ENCODE data around the gene NUMB.

NUMB gene

GRCh38 chr14:73286598-73286997, 171.7 kb downstream of the NUMB start:
- DNase-seq = no peak

DNA sequence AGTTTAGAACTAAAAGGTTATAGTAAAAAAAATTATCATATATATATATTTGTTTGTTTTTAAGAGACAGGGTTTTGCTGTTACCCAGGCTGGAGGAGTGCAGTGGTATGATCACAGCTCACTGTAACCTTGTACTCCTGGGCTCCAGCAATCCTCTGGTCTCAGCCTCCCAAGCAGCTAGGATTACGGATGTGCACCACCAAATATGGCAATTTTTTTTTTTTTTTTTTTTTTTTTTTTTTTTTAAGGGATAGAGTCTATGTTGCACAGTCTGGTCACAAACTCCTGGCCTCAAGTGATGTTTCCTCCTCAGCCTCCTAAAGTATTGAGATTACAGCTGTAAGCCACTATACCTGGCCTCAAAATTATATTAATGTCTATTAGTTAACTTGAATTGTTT, 172.4 kb downstream of the NUMB start:
- DNase-seq = no peak

DNA sequence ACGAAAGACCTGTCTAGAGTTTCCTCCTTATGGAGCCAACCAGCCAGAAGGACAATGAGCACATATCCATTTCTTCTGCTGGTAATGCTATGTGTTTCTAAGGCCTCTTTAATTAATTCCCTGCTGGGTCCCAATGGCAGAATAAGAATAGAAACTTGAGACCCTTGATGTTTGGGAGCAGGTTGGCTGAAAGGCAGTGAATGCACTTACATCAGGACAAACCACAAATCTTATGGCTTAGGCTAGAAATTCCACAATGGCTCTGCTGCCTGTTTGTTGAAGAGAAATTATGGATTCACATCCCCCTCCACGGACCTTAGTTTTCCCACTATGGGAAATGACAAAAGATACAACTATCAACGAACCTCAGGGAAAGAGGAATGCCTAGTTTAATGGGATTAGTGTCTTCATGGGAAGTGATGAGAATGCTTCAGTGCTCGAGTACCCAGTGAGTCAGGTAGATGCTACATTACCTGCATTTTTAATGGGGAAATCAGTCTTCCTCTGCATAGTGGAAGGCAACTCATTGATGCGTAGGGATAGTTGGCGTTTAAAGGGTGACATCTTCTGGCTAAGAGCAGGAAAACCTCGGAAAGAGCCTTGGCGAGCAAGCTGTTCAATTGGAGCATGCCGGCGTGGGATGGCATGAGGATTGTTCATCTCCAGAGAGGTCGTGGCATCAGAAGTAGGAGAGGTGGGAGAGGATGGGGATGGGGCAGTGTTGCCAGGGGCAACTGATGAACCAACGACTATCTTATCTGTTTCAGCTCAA, 174.6 kb downstream of the NUMB start:
- DNase-seq = no peak

- no peak for DNase-seq
Measured at GRCh38 chr14:73280903-73281302, 177.4 kb downstream of the NUMB start.

GRCh38 chr14:73277376-73277775, 181.0 kb downstream of the NUMB start:
- DNase-seq = no peak

- DNase-seq = no peak
Measured at GRCh38 chr14:73276836-73277235, 181.5 kb downstream of the NUMB start.

DNA sequence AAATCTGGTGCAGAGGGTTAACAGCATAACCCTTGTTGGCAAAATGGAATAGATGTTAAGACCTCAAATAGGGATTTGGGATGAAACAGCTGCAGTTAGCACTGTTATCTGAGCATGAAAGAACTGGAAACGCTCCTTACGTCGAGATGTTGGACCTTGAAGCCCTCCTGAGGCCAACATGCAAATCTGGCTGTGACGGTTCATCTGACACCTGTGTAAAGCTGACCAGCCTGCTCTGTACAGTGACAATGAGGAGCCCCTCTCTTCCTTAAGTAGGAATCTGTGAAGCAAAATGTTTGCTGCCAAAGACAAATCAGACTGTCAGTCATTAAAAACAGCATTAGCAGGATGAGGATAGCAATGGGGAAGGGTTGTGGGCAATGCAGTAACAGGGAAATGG, 184.5 kb downstream of the NUMB start:
- no peak for DNase-seq

- no peak for DNase-seq
Measured at GRCh38 chr14:73272393-73272792, 186.0 kb downstream of the NUMB start.

- DNase-seq = no peak
Measured at GRCh38 chr14:73269729-73270531, 188.4 kb downstream of the NUMB start.

DNA sequence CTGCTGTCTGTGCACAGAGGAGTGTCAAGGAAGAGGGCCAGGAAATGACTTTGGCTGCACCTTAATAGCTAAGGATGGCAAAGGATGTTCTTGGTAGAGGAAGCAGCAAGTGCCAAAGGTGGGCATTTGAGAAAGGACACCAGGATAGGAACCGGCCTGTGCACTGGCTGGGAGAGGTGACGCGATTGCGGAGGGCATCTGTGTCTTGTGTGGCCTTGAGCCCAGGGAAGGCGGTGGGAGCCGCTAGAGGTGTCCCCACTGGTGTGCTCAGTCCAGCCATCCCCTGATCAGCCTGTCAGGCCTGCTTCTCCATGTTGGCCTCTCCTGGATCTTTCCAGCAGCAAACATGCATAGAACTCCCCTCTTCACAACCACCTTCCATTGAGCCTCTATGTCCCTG, 190.9 kb downstream of the NUMB start:
- no peak for DNase-seq

DNA sequence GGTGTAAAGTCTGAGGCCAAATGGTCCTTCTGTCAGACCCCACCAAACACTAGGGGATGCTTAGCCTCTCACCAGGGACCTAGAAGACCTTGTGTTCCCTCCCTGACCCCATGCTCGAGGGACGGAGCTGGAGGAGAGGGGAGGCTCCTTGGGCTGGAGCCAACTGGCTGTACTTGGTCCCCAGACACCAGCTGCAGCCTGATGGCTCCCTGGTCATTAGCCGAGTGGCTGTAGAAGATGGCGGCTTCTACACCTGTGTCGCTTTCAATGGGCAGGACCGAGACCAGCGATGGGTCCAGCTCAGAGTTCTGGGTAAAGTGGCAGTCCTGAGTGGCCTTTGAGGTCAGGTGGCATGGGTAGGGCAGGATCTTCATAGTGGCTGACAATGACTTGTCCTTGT, 192.0 kb downstream of the NUMB start:
- DNase-seq = no peak

DNA sequence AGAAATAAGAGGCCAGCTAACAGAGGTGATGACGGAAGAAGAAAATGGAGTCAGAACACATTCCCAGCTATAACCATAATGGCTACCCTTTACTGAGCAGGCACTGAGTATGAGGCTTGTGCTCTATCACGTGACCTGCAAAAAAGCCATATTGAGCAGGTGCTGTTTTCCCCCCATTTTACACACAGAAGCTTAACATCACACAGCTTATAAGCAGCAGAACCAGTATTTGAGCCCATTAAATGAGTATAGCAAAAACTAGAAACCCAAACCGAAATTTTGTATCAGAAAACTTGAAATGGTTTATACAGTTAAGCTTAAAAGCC, 192.7 kb downstream of the NUMB start:
- DNase-seq = no peak

- DNase-seq = no peak
Measured at GRCh38 chr14:73264885-73265720, 193.2 kb downstream of the NUMB start.

DNA sequence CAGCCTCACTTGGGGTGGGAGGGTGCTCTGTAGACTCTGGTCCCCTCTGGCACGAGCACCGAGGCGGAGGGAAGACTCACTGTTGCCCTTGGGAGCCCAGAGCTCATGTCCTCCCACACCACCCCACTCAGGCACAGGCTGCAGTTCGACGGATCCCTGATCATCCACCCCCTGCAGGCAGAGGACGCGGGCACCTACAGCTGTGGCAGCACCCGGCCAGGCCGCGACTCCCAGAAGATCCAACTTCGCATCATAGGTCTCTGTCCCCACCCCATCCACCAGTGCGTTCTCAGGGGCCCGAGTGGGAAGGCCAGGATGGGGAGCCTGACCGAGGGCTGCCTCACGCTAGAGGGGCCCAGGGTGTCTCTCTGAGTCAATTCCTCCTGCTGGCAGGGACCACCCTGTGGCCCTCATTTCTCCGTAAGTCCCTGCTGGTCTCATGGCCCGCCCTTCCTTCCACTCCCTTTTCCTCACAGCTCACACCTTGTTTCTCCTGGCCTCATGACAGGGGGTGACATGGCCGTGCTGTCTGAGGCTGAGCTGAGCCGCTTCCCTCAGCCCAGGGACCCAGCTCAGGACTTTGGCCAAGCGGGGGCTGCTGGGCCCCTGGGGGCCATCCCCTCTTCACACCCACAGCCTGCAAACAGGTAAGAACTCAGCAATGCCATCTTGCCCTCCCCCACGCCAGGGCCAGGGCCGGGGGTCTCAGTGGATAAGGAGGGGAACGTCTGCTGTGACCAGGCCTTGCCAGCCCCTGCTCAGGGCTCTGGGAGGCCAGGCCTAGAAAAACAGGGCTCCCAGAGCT, 194.1 kb downstream of the NUMB start:
- no peak for DNase-seq

DNA sequence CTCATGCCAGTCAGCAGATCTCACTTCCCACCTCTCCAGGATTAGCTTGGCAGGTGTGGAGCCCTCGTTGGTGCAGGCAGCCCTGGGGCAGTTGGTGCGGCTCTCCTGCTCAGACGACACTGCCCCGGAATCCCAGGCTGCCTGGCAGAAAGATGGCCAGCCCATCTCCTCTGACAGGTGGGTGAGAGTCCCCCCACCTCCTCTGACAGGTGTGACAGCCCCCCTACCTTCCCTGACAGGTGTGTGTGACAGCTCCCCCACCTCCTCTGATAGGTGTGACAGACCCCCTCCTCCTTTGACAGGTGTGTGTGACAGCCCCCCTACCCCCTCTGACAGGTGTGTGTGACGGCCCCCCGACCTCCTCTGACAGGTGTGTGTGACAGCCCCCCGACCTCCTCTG, 194.7 kb downstream of the NUMB start:
- DNase-seq = no peak

GRCh38 chr14:73262427-73263183, 195.7 kb downstream of the NUMB start:
- no peak for DNase-seq

DNA sequence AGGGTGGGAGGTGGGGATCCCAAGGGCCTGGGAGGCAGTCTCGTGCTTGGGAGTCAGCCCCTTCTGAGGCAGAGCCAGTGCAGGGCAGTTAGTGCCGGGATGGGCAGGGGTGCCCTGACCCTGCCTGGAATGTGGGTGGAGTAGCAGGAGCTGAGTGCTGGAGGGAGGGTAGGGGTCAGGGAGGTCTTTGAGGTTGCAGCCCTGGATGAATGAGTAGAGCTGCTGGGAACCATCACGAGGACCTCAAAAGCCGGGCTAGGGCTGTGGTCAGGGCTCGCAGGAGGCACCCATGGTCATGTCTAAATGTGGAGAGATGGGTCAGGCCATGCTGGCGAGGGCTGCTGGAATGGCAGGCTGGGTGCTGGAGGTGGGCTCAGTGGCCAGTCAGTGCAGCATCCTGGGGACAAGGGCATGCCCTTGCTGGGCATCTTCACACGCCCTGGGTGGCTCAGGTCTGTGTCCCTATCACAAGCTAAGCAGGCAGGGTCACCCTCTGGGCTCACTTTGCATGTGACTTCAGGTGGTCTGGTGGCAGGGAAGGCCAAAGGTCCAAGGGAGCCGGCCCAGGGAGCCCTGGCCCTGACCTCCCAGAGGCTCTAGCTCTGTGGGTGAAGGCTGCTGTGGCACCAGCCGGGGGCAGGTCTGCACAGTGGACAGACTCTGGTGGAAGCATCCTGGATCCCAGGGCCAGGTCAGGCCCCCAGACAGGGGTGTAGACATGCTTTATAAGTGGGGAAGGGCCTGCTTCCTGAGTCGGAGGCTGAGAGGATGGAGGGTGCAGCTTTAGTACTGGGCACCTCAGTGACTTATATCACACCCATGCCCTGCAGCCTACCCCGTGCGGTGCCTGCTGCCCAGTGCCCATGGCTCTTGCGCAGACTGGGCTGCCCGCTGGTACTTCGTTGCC, 196.6 kb downstream of the NUMB start:
- no peak for DNase-seq

GRCh38 chr14:73261075-73261474, 197.3 kb downstream of the NUMB start:
- DNase-seq = no peak

DNA sequence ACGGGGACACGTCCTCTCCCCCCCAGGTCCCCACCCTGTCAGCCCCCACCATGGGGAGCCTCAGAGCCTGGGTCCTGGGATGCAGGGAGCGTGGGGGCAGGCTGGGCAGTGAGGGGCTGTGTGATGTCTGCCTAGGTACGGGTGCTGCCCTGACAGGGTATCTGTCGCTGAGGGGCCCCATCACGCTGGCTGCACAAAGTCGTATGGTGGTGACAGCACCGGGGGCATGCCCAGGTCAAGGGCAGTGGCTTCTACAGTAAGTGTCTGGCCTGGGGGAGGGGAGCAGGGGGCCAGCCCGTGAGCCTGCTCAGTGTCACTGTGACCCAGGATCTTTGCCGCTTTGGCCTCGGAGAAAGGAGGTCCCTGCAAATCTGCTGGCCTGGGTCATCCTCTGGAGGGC, 197.8 kb downstream of the NUMB start:
- DNase-seq = no peak

DNA sequence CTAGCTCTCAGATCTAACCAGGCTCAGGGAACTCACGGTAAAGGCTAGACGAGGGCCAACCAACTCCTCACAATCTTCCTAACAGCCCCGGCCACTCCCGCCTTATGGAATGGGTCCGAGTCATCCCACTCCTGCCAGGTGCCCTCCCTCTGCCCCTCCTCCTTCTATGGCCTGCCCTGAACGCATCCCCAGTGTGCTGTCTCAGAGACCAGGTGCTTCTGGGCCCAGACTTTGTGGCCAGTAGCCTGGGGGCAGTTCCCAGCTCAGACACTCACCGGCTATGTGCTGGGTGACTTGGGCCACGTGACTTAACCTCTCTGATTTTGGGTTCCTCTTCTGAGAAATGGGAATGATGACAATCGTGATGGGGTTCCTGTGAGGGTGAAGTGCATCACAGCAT, 198.5 kb downstream of the NUMB start:
- no peak for DNase-seq
